ENCODE results near the gene CD300A.

DNA sequence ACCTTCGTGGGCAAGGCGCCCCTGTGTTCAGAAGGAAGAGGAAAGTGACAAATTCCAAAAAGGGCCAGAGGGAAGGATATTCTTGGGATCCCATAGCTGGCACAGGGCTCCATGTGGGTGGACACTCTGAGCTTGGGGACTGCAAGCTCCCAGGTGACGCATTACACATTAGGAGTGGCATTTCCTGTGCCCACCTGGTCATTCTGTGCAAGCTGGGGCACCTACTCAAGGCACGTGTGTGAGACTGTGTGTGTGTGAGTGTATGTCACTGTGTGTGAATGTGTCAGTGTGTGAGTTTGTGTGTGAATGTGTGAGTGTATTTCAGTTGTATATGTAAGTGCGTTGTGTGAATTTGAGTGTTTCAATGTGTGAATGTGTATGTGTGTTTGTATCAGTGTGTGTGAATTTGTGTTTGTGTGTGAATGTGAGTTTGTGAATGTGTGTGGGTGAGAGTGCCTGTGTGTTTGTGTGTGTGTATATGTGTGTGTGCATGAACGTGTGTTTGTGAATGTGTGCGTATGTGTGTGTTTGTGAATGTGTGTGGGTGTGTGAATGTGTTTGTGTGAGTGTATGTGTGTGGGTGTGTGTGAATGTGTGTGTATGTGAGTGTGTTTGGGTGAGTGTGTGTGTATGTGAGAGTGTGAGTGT is 1.6 kb upstream of the CD300A start:
- TF ChIP-seq POLR2A (IDR thresholded peaks at IDR 0.05; ENCODE audit: low read depth, low read length): no peak; the same call in 1 of the 2 replicates
- TF ChIP-seq POLR2AphosphoS5 (IDR thresholded peaks at IDR 0.05; ENCODE audit: low read depth, low read length): no peak
- TF ChIP-seq TAF1 (IDR thresholded peaks at IDR 0.05; ENCODE audit: borderline replicate concordance, low read depth, low read length): no peak
